Prostate gland (tissue), 2 donors: Measurements from ENCODE around the gene MYO5B.

Experiments
- POLR2A ChIP-seq: fragments of 450-650 bp; IDR thresholded peaks from one replicate; pipeline ENCODE4 v1.6.1; 2016; ENCODE audit warnings: antibody characterized with exemption, mild to moderate bottlenecking
- TF ChIP-seq, protein P1 (sequence below), 4 experiments: fragments of 200-600 bp in 2 of 4; fragments of 450-650 bp in 2 of 4; sonication (generic) in 2 of 4; IDR thresholded peaks; 1 replicate in 3 of 4; 2 replicates in 1 of 4; pipeline ENCODE4 v1.5.1; 2016 to 2019; ENCODE audit warnings: antibody characterized with exemption in 4 of 4, mild to moderate bottlenecking in 2 of 4, moderate library complexity in 2 of 4

DNA sequence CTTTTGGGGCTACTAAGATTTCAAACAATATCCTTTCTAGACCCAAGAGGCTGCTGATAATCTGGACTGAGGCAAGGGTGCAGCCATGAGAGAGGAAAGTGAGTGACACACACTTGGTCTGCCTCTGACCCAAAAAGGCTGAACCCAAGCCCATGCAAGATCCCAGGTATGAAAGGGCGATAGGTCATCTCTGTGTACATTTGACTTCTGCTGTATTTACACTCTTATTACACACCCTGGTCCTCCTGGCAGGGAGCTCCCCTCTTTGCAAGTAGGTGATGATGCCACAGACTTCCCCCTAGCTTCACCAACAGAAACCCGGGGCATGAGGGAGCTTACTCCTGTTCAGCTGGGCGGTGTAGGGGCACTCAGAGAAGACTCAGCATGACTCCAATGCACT is 319.8 kb downstream of the MYO5B start:
- TF ChIP-seq, protein P1, sequence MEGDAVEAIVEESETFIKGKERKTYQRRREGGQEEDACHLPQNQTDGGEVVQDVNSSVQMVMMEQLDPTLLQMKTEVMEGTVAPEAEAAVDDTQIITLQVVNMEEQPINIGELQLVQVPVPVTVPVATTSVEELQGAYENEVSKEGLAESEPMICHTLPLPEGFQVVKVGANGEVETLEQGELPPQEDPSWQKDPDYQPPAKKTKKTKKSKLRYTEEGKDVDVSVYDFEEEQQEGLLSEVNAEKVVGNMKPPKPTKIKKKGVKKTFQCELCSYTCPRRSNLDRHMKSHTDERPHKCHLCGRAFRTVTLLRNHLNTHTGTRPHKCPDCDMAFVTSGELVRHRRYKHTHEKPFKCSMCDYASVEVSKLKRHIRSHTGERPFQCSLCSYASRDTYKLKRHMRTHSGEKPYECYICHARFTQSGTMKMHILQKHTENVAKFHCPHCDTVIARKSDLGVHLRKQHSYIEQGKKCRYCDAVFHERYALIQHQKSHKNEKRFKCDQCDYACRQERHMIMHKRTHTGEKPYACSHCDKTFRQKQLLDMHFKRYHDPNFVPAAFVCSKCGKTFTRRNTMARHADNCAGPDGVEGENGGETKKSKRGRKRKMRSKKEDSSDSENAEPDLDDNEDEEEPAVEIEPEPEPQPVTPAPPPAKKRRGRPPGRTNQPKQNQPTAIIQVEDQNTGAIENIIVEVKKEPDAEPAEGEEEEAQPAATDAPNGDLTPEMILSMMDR (IDR thresholded peaks at IDR 0.05): no peak
- TF ChIP-seq POLR2A: no peak
